Fibroblast of mammary gland (primary cell): ENCODE results near the gene ACTL10.

Experiments used
- DNase-seq: peaks from one replicate; pipeline ENCODE4 v3.0.0-alpha.2; 2010; ENCODE audit warnings: low read depth
- H3K4me3 ChIP-seq: 2 replicates; pipeline ENCODE4 v1.5.1; 2011; ENCODE audit warnings: low read depth, mild to moderate bottlenecking, low read length, moderate library complexity; ENCODE audit not compliant: control insufficient read depth
- CTCF ChIP-seq: conservative IDR thresholded peaks from 2 replicates; pipeline ENCODE4 v1.5.1; 2011; ENCODE audit warnings: low read depth, low read length, inconsistent platforms; ENCODE audit not compliant: control insufficient read depth, insufficient read depth

ACTL10 gene

GRCh38 chr20:33666293-33667244, at the start of gene ACTL10:
Gene ACTL10 (plus strand): TSS chr20:33666943. CDS start chr20:33667498, 555 bp downstream.
- peak within 1 kb of the TSS; percentile 45 for H3K4me3 ChIP-seq
- TF ChIP-seq CTCF: peak; percentile 33
- peak; percentile 98 for DNase-seq

DNA sequence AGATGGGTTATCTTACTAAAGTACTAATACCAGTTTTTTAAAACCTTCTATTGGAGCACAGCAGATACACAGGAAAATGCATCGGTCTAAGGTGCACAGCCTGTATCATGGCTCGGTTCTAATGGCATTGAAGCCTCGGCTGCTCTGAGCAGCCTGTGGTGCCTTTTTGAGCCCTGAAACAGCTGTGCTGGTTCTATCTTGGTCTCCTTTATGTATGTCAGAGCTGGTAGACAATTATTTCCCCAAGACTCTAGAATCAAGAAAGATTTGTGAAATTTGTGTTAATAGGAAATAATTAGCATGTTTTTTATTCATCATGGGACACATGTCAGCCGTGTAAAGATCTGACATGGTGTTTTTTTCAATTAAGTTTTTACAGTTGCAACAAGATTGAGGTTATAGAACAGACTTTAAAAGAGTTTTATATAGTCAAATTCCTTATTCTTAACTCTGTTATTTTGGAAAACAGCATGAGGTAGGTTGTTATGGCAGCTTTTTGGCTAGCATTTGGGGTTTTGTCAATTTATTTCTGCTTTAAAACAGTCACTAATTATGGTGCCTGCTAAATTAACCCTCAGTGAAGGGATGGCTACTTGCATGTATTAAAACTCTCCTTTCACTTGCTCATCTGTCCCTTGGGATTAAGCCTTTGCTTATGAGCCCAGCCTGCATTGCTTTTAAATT, 44.9 kb upstream of the ACTL10 start:
- peak; percentile 19 for DNase-seq
- TF ChIP-seq CTCF: no peak
- H3K4me3 ChIP-seq: no peak overlapping the region

DNA sequence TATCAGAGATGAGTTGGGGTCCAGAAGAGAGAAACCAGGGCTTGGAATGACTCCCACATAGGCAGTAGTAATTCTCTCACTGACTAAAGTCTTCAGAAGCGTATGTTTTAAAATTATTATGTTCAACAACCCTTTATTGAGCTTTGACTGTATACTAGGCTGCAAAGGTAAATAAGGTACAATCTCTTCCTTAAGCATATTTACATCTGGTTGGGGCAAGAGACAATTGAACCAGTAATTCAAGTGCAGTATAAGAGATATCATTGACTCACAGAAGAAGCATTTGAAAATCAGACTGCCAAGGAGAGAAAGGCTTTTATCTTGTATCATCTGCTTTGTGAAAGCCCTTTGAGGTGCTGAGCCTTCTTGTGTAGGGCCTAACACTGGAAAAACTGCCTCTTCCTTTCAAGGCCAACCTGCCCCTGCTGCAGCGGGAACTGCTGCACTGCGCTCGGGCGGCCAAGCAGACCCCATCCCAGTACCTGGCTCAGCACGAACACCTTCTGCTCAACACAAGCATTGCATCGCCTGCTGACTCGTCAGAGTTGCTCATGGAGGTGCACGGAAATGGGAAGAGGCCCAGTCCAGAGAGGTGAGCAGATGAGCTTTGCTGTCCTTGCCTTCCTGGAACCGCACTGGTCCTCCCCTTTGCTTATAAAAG, 43.9 kb upstream of the ACTL10 start:
- no peak for DNase-seq
- H3K4me3 ChIP-seq: no peak overlapping the region
- no peak for TF ChIP-seq CTCF

- TF ChIP-seq CTCF: no peak
- DNase-seq: no peak
These were observed 42.3 kb upstream of the ACTL10 start for GRCh38 chr20:33624399-33624798.

DNA sequence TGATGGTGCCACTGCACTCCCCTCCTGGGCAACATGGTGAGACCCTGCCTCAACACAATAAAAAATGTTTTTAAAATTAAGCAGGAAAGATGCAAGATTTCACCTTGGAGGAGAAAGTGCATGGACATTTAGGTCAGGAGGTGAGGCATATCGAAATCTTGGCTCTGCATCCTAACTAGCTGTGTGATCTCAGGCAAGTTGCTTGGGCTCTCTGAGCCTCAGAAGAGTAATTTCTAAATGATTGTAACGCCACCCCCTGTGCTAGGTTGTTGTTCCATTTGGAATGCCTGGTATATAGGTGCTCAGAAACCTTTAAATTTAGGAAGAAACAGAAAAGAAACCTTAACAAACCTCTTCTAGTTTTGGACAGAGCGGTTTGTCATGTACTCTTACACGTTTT, 40.6 kb upstream of the ACTL10 start:
- TF ChIP-seq CTCF: no peak
- DNase-seq: no peak
- H3K4me3 ChIP-seq: no peak overlapping the region

More at GRCh38 chr20:33624399-33624798, 42.3 kb upstream of the ACTL10 start:
- H3K4me3 ChIP-seq: no peak overlapping the region

DNA sequence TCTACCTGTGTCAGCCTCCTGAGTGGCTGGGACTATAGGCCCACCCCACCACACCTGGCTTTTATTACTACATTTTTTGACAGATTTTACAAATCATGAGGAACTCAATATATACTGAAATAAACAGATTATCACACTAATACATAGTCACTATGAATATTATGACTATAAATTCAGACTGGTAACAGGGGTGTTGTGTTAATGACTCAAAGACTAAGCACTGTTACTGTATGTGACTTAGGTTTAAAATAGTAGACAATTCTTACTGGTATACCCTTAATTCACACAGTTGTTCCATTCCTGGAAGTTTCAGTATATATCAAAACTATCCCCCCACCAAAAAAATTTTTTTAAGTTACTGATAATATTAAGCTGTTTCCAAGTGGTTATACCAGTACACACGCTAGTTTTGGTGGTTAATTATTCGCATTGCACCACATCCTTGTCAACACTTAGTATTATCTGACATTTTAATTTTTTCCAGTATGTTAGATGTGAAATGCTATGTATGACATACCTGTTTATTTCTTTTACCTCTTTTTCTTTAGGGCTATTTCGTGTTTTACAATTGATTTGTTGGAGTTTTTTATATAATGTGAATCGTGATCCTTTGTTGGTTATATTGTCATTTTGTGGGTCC, 39.0 kb upstream of the ACTL10 start:
- no peak for TF ChIP-seq CTCF
- DNase-seq: no peak
- no peak overlapping the region for H3K4me3 ChIP-seq
